Measurements from ENCODE around the gene ERMN.

ERMN gene

GRCh38 chr2:157291018-157291417, 34.6 kb downstream of the ERMN start:
- no peak for ATAC-seq
- TF ChIP-seq PATZ1 (CRISPR knock-in tag; IDR thresholded peaks at IDR 0.05; ENCODE audit: borderline replicate concordance): no peak
- no peak for TF ChIP-seq BACH2 (CRISPR knock-in tag; IDR thresholded peaks at IDR 0.05; ENCODE audit: borderline replicate concordance)
- no peak for TF ChIP-seq ZFP30 (CRISPR knock-in tag; IDR thresholded peaks at IDR 0.05)
- no peak for TF ChIP-seq POU6F1 (CRISPR knock-in tag; IDR thresholded peaks at IDR 0.05; ENCODE audit: borderline replicate concordance, low read depth)
- no peak for TF ChIP-seq GLIS3 (CRISPR knock-in tag; IDR thresholded peaks at IDR 0.05)
- no peak for TF ChIP-seq OSR1 (CRISPR knock-in tag; IDR thresholded peaks at IDR 0.05)
- TF ChIP-seq ZNF565 (CRISPR knock-in tag; conservative IDR thresholded peaks at IDR 0.05; ENCODE audit: low read depth): no peak
- TF ChIP-seq CREB5 (CRISPR knock-in tag; IDR thresholded peaks at IDR 0.05; ENCODE audit: low read depth): no peak

- TF ChIP-seq BACH2 (CRISPR knock-in tag; IDR thresholded peaks at IDR 0.05; ENCODE audit: borderline replicate concordance) (no peak), ZC3H10 (CRISPR knock-in tag; IDR thresholded peaks at IDR 0.05) (no peak), GLIS3 (CRISPR knock-in tag; IDR thresholded peaks at IDR 0.05) (no peak), ARNTL (CRISPR knock-in tag; IDR thresholded peaks at IDR 0.05; ENCODE audit: borderline replicate concordance, low read depth) (no peak), TOX (CRISPR knock-in tag; IDR thresholded peaks at IDR 0.05; ENCODE audit: borderline replicate concordance) (no peak), SNAI2 (CRISPR knock-in tag; IDR thresholded peaks at IDR 0.05) (no peak), ESRRG (CRISPR knock-in tag; IDR thresholded peaks at IDR 0.05) (no peak), OSR1 (CRISPR knock-in tag; IDR thresholded peaks at IDR 0.05) (no peak), PATZ1 (CRISPR knock-in tag; IDR thresholded peaks at IDR 0.05; ENCODE audit: borderline replicate concordance) (no peak), POU6F1 (CRISPR knock-in tag; IDR thresholded peaks at IDR 0.05; ENCODE audit: borderline replicate concordance, low read depth) (no peak), CSRNP3 (CRISPR knock-in tag; IDR thresholded peaks at IDR 0.05) (no peak), ZNF8 (CRISPR knock-in tag; IDR thresholded peaks at IDR 0.05) (no peak), ZFP3 (CRISPR knock-in tag; IDR thresholded peaks at IDR 0.05) (no peak), CSDC2 (CRISPR knock-in tag; IDR thresholded peaks at IDR 0.05) (no peak), TCF4 (CRISPR knock-in tag; IDR thresholded peaks at IDR 0.05; ENCODE audit: borderline replicate concordance) (no peak), RARB (CRISPR knock-in tag; IDR thresholded peaks at IDR 0.05) (no peak)
- no peak for ATAC-seq
These were observed 35.1 kb downstream of the ERMN start for GRCh38 chr2:157290525-157290924.

- ATAC-seq: no peak
- TF ChIP-seq ZNF565 (CRISPR knock-in tag; conservative IDR thresholded peaks at IDR 0.05; ENCODE audit: low read depth): no peak
- no peak for TF ChIP-seq ARNTL (CRISPR knock-in tag; IDR thresholded peaks at IDR 0.05; ENCODE audit: borderline replicate concordance, low read depth)
- TF ChIP-seq ZFP30 (CRISPR knock-in tag; IDR thresholded peaks at IDR 0.05): no peak
- no peak for TF ChIP-seq CSRNP3 (CRISPR knock-in tag; IDR thresholded peaks at IDR 0.05)
- TF ChIP-seq TOX (CRISPR knock-in tag; IDR thresholded peaks at IDR 0.05; ENCODE audit: borderline replicate concordance): no peak
- TF ChIP-seq CREB5 (CRISPR knock-in tag; IDR thresholded peaks at IDR 0.05; ENCODE audit: low read depth): no peak
- TF ChIP-seq CSDC2 (CRISPR knock-in tag; IDR thresholded peaks at IDR 0.05): no peak
- no peak for TF ChIP-seq GLIS3 (CRISPR knock-in tag; IDR thresholded peaks at IDR 0.05)
- TF ChIP-seq TSHZ2 (CRISPR knock-in tag; IDR thresholded peaks at IDR 0.05): no peak
- no peak for TF ChIP-seq RARB (CRISPR knock-in tag; IDR thresholded peaks at IDR 0.05)
- no peak for TF ChIP-seq BACH2 (CRISPR knock-in tag; IDR thresholded peaks at IDR 0.05; ENCODE audit: borderline replicate concordance)
- no peak for TF ChIP-seq ESRRG (CRISPR knock-in tag; IDR thresholded peaks at IDR 0.05)
- TF ChIP-seq OSR1 (CRISPR knock-in tag; IDR thresholded peaks at IDR 0.05): no peak
These were observed 38.5 kb downstream of the ERMN start for GRCh38 chr2:157287160-157287559.
